Lower leg skin (tissue), 4 donors: ENCODE data around the gene TSPAN2. TPM values are rescaled to one million over a fixed set of nuclear protein-coding genes. Genes with fewer than 3 reads are reported as not detected.

Experiments used
- DNase-seq, 2 donors: peaks; one replicate each; pipeline ENCODE4 v3.0.0-alpha.2; 2019; ENCODE audit warnings: low spot score in 2 of 2
- H3K4me3 ChIP-seq: fragments of 200-600 bp; sonication (generic); 2 replicates; pipeline ENCODE4 v1.5.1; 2017; ENCODE audit warnings: mild to moderate bottlenecking, low read depth; ENCODE audit not compliant: poor library complexity, severe bottlenecking
- POLR2A ChIP-seq, 2 donors: fragments of 450-650 bp; IDR thresholded peaks; one replicate each; pipeline ENCODE4 v1.6.1; 2016 to 2017; ENCODE audit warnings: antibody characterized with exemption in 2 of 2, mild to moderate bottlenecking in 1 of 2, moderate library complexity in 1 of 2
- WGBS, 2 donors: methylation state at CpG; one replicate each; pipeline ENCODE4 v1.1.5; 2018; 5-methylcytosine and 5-hydroxymethylcytosine counted together
- intact Hi-C: fragments of 100-400 bp; cut with DNase I; formaldehyde crosslinking; loops from one replicate; pipeline ENCODE4 v1.15.0; 2023; ENCODE audit warnings: low total_unique reads
- total RNA-seq, 4 donors: library from RNA; depleted of rRNA; stranded (reverse); fragments of >200 nt; gene quantifications; one replicate each; pipeline ENCODE4 v1.1.0, GENCODE V29; 2016
- TF ChIP-seq, protein P1 (sequence below), 3 donors: fragments of 450-650 bp; IDR thresholded peaks; one replicate each; pipeline ENCODE4 v1.5.1; 2016; ENCODE audit warnings: antibody characterized with exemption in 3 of 3, mild to moderate bottlenecking in 3 of 3, moderate library complexity in 2 of 3

TSPAN2 gene
- total RNA-seq, result 1 to 10 TPM in 2 of 4 donors, under 1 TPM in 2; 0.46 to 4.5 (median 2.2) TPM

DNA sequence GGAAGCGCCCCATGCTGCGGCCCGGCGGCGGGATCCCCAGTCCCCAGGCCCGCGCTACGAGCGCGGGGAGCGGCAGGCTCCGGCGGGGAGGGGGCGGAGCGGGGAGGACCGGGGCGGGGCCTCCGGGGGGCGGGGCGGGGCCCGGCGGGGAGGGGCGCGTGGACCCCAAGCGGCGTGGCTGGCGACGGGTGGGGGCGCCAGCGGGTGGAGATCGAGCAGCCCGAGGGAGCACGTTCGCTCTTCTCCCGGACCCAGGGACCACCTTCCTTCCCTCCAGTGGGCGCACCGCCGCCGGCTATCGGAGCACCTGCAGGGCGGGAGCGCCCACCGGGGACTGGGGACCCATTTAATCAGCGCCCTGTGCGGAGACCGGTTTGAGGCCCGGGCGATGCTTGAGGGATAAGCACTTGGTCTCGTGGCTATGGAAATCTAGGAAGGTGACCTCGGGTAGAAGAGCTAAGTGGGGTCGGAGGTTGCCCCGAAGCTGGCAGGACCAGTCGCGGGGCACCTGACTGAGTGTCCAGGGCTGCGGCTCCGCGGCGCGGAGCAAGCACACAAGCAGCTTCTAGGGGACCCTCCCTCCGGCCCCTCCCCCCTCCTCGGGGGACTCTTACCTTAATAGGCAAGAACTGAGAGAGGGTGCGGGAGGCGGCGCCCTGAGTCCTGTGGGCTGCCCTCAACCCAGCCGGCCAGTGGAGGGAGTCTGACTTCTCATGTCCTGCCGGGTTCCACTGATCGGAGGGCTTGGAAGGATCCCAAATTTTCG is at the start of gene TSPAN2:
TSS of gene TSPAN2 (minus strand) at position 84 of the 766 bp plus-strand sequence. CDS start at position 13, 71 bp downstream.
- WGBS, 2 donors, result 4% methylated on average over 25 to 32 of the region's 68 CpGs
- TF ChIP-seq, protein P1, sequence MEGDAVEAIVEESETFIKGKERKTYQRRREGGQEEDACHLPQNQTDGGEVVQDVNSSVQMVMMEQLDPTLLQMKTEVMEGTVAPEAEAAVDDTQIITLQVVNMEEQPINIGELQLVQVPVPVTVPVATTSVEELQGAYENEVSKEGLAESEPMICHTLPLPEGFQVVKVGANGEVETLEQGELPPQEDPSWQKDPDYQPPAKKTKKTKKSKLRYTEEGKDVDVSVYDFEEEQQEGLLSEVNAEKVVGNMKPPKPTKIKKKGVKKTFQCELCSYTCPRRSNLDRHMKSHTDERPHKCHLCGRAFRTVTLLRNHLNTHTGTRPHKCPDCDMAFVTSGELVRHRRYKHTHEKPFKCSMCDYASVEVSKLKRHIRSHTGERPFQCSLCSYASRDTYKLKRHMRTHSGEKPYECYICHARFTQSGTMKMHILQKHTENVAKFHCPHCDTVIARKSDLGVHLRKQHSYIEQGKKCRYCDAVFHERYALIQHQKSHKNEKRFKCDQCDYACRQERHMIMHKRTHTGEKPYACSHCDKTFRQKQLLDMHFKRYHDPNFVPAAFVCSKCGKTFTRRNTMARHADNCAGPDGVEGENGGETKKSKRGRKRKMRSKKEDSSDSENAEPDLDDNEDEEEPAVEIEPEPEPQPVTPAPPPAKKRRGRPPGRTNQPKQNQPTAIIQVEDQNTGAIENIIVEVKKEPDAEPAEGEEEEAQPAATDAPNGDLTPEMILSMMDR (IDR thresholded peaks at IDR 0.05), result no peak
- intact Hi-C loops, result no loop called here
- peak within 1 kb of the TSS; percentile 28 for H3K4me3 ChIP-seq
- peak; percentile 35 to 89 for DNase-seq

DNA sequence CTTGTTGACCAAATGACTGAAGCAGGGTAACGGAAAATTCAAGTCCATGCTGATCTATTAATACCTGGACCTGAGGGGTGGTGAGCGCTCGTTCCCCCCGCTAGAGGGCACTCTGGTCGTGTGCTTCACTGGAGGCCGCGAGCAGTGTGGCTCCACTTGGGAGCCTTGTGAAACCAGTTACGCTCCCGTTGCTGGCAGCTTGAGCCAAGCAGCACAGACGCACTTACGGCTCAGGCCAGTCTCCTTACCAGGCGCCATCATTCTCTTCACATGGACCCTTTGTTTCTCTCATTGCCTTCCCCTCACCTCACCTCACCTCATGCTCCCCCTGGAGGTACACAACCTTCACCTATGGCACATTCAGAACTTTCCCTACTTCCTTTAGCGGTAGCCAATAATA is 49.7 kb upstream of the TSPAN2 start:
- intact Hi-C loops, result loop anchor here (5.0 kb wide), 2 partner anchors 328 to 458 kb away; no protein-coding TSS in a partner anchor
- peak; percentile 84 to 96 for DNase-seq
- TF ChIP-seq POLR2A (IDR thresholded peaks at IDR 0.05), result no peak
- TF ChIP-seq, protein P1 (IDR thresholded peaks at IDR 0.05), result peak in 1 of 3 donors; percentile 60
- WGBS, 2 donors, result 7% methylated on average over 13 of the region's 13 CpGs
- no peak overlapping the region for H3K4me3 ChIP-seq

GRCh38 chr1:115138271-115138670 is 49.0 kb upstream of the TSPAN2 start:
- 55 to 56% methylated on average over 6 of the region's 6 CpGs for WGBS, 2 donors
- TF ChIP-seq, protein P1 (IDR thresholded peaks at IDR 0.05), result no peak
- no peak for TF ChIP-seq POLR2A (IDR thresholded peaks at IDR 0.05)
- H3K4me3 ChIP-seq, result no peak overlapping the region
- DNase-seq, result no peak
- intact Hi-C loops, result loop anchor here (5.0 kb wide), 2 partner anchors 329 to 459 kb away; no protein-coding TSS in a partner anchor

GRCh38 chr1:115137191-115137590 is 47.9 kb upstream of the TSPAN2 start:
- no peak overlapping the region for H3K4me3 ChIP-seq
- DNase-seq, result no peak
- 86 to 96% methylated on average over 1 of the region's 1 CpG for WGBS, 2 donors
- no peak for TF ChIP-seq POLR2A (IDR thresholded peaks at IDR 0.05)
- TF ChIP-seq, protein P1 (IDR thresholded peaks at IDR 0.05), result no peak
- intact Hi-C loops, result loop anchor here (5.0 kb wide), 2 partner anchors 330 to 460 kb away; no protein-coding TSS in a partner anchor

GRCh38 chr1:115136706-115137105 is 47.4 kb upstream of the TSPAN2 start:
- H3K4me3 ChIP-seq, result no peak overlapping the region
- intact Hi-C loops, result loop anchor here (5.0 kb wide), 2 partner anchors 331 to 461 kb away; no protein-coding TSS in a partner anchor
- TF ChIP-seq, protein P1 (IDR thresholded peaks at IDR 0.05), result no peak
- no peak for TF ChIP-seq POLR2A (IDR thresholded peaks at IDR 0.05)
- no peak for DNase-seq
